AG09309 (cell line): ENCODE results near the gene OTULIN.

Experiments
- DNase-seq: peaks from one replicate; pipeline ENCODE4 v3.0.0-alpha.2; 2010; ENCODE audit warnings: low read depth
- H3K4me3 ChIP-seq: 2 replicates; pipeline ENCODE4 v1.5.1; 2011; ENCODE audit warnings: mild to moderate bottlenecking, low read depth, low read length, moderate library complexity; ENCODE audit not compliant: control insufficient read depth
- TF ChIP-seq, protein P1 (sequence below): IDR thresholded peaks from 2 replicates; pipeline ENCODE4 v1.5.1; 2011; ENCODE audit warnings: mild to moderate bottlenecking, low read depth, low read length, inconsistent platforms; ENCODE audit not compliant: insufficient read depth, control insufficient read depth; ENCODE audit errors: missing control alignments

OTULIN gene

GRCh38 chr5:14713476-14714390, 49.2 kb downstream of the OTULIN start:
- no peak overlapping the region for H3K4me3 ChIP-seq
- no peak for DNase-seq
- TF ChIP-seq, protein P1, sequence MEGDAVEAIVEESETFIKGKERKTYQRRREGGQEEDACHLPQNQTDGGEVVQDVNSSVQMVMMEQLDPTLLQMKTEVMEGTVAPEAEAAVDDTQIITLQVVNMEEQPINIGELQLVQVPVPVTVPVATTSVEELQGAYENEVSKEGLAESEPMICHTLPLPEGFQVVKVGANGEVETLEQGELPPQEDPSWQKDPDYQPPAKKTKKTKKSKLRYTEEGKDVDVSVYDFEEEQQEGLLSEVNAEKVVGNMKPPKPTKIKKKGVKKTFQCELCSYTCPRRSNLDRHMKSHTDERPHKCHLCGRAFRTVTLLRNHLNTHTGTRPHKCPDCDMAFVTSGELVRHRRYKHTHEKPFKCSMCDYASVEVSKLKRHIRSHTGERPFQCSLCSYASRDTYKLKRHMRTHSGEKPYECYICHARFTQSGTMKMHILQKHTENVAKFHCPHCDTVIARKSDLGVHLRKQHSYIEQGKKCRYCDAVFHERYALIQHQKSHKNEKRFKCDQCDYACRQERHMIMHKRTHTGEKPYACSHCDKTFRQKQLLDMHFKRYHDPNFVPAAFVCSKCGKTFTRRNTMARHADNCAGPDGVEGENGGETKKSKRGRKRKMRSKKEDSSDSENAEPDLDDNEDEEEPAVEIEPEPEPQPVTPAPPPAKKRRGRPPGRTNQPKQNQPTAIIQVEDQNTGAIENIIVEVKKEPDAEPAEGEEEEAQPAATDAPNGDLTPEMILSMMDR, result no peak

DNA sequence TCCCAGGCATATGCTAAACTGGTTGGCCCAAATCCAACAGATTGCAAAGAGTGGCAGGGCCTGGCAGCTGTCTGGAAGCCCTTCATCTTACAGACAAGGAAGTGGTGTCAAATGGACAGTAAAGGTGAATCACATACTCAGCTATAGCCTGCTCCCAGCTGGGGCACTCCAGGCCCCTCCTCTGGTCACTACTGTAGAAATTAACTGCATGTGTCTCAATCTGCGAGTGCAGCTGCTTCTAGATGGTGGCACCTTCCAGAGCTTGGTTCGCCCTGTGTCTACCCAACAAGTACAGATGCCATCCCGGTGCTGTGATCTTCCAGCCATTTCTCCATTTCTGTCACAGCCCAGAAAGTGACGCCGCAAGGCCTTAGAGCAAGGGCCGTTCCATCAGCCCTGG, 50.2 kb downstream of the OTULIN start:
- DNase-seq, result no peak
- TF ChIP-seq, protein P1, result no peak
- H3K4me3 ChIP-seq, result no peak overlapping the region

- no peak for DNase-seq
- H3K4me3 ChIP-seq, result no peak overlapping the region
- TF ChIP-seq, protein P1, result no peak
Observed at GRCh38 chr5:14715481-14715880, 51.0 kb downstream of the OTULIN start.

DNA sequence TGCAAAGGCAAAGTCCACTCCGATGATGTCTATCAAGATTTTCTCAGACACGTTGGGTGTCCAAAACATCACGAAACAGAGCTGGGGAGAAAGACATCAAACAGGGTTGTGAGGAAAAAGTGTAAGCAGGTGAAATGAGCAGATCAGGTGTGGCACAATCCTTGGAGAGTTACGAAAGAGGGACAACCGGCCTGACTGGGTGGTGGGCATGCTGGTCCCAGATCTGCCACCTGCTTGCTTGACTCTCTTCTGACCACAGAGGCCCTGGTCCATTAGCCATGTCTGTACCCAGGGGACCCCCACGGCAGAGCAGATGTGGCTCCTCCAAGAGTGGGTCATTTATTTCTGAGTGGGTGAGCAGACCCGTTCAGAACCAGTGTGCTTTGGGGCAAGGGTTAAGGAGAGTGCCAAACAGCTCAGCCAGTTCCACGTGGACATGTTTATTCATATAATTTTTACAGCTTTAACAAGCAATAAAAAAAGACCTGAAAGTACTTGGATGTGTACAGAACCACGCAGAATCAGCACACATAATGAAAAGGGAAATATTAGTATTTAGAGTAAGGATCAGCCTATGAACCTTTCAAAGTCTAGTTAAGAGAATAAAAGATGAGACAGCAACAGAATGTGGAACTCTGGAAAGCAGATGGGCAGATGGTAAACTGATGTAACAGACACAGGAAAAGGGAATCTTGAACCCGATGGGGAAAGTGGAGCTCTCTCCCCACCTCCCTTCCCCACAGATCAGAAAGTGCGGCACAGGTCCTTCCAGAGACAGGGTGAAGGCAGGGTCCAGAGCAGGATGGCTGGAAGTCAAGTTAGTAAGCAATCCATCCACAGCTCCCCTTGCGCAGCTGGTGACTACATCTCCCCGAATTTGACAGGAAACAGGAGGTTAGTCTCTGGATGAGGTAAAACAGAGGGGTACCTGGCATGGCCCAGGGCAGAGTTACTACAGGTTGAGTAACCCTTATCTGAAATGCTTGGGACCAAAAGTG, 52.5 kb downstream of the OTULIN start:
- DNase-seq, result no peak
- TF ChIP-seq, protein P1, result no peak
- H3K4me3 ChIP-seq, result no peak overlapping the region

DNA sequence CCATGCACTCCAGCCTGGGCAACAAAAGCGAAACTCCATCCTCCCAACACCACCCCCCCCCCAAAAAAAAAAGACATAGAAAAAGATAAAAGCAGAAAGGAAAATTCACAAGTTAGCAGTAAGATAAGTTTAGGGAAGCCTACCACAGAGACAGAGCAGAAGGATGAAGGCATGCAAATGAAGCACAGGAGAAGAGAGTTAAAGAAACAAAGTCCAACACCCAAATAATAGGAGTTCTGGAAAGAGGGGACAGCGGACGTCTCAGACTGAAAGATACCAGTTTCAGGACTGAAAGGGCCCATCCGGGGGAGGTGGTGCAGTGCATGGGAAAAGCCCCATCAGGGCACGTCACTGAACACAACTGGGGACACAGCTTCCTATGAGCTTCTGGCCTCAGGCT, 54.3 kb downstream of the OTULIN start:
- no peak overlapping the region for H3K4me3 ChIP-seq
- TF ChIP-seq, protein P1, result no peak
- DNase-seq, result no peak

DNA sequence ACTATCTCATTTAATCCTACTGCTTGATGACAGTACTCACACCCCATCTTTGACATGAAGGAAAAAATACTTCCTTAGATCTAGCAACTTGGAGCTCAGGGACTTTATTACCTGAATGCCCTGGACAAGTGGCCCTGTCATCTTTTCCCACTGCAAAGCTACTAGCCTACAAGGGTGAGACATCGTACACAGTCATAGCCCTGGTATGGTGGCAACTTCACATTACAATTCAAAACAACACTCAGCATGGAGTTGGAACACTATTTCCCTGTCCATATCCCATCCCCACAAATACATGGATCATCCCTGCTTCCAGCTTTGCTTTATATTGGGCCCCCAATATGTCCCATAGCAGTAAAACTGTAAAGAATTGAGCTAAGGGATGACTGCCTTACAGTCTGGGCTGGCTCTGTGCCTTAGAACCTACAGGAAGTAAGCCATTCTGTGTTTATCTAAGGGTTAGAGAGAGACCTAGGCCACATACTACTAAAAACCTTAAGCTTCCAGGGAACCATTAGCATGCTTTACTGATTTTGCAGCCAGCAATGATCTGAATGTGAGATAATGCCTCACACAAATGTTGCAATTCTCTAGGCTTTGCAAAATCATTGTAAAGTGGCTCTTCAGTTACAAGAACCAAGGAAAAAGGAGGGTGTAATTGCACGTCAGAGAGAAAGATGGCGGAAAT, 55.9 kb downstream of the OTULIN start:
- TF ChIP-seq, protein P1, result no peak
- H3K4me3 ChIP-seq, result no peak overlapping the region
- no peak for DNase-seq
